Measurements from ENCODE around the gene TSPAN31.
"Not testable (repeated sequence)": the region's sequence is repeated elsewhere in the genome, so short reads cannot be mapped to it uniquely, and the experiment has no call there.

The TSPAN31 gene, protein sequence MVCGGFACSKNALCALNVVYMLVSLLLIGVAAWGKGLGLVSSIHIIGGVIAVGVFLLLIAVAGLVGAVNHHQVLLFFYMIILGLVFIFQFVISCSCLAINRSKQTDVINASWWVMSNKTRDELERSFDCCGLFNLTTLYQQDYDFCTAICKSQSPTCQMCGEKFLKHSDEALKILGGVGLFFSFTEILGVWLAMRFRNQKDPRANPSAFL

DNA sequence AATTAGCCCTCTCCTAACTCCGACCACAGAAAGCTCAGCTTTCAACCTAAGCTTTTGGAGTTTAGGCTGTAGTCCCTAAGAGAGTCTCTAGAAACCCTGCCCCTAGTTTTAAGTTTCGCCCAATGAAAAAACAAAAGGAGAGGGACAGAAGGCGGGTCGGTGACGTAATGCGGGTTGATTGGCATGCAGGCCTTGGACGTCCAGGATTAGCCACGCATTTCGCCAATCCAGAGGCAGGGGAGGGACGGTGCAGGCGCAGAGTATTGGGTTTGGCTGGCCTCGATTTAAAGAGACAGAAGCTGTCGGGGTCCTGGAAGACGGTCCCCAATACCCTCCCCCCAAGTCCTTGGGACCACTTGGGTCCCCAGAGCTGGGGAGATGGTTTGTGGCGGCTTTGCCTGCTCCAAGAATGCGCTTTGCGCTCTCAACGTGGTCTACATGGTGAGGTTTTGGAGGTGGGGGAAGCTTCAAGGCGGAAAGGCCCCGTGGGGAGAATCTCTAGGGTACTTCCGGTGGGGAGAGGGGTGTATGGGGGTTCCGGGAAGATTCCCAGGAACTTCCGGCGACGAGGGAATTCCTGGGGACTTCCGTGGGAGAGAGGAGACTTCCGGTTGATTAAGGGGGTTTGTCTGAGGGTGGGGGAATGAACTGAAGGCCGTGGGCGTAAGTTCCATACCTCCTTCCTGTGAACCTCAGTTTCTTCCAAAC is at the start of gene TSPAN31:
TSS of gene TSPAN31 (plus strand) at position 263 of the 708 bp plus-strand sequence. CDS start at position 379, 116 bp downstream.
- H3K27ac ChIP-seq, result peak within 1 kb of the TSS; percentile 91
- peak; percentile 93 for DNase-seq (ENCODE audit: low read depth, low spot score)

DNA sequence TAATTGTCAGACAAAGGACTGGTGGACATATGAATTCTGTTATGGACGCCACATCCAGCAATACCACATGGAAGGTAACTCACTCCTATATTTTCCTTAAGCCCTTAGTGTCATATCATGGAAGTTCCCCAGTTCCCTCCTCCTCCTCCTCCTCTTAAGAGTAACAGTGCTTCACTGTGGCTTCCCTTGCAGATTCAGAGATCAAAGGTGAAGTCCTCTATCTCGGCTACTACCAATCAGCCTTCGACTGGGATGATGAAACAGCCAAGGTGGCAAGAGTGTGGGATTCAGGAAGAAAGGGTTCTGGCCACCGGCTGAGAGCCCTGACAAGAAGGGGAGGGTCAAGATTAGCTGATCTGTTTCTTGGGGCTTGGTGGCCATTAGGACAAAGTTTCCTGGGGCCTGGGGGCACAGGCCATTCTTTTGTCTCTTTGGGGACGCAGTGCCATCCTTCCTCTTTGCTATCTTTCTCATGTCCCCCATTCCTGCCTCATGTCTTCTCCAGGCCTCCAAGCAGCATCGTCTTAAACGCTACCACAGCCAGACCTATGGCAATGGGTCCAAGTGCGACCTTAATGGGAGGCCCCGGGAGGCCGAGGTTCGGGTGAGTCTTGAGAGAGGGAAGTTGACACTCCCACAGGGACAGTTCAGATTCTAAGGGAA is 48.9 kb upstream of the TSPAN31 start:
- no peak for DNase-seq (ENCODE audit: low read depth, low spot score)
- no peak overlapping the region for H3K27ac ChIP-seq

DNA sequence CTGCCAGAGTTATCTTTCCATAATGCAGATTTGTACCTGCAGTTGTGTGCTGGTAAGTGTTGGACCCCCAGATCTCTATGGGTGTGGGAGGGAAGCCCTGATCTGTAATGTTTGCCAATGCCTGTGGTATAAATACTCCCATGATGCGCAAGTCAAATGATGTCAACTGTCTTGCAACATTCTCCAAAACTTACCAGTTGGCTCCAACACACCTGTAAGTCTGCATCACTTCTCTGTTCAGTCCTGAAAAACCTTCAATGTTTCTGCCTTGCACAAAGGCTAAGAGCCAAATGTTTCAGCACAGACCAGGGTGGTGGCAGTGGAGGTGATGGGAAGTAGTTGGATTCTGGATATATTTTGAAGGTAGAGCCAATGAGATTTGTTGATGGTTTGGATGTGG is 47.8 kb upstream of the TSPAN31 start:
- DNase-seq (ENCODE audit: low read depth, low spot score), result no peak
- H3K27ac ChIP-seq, result no peak overlapping the region

DNA sequence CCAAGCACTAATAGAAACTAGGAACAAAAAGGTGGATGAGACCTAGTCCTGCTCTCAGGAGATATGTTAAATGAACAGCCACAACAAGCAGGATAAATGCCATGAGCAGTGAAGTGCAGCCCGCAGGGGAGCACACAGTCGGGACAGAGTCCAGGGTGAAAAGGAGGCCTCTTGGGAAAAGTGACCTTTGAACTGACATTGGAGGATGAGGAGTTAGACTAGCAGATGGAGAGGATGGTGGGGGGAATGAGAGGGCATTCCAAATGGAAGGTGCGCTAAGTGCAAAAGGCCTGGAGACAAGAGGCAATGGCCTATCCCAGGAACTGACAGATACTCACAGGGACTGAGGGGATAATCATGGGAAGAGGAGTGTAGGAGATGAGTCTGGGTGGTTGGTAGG is 46.4 kb upstream of the TSPAN31 start:
- DNase-seq (ENCODE audit: low read depth, low spot score), result no peak
- H3K27ac ChIP-seq, result no peak overlapping the region

DNA sequence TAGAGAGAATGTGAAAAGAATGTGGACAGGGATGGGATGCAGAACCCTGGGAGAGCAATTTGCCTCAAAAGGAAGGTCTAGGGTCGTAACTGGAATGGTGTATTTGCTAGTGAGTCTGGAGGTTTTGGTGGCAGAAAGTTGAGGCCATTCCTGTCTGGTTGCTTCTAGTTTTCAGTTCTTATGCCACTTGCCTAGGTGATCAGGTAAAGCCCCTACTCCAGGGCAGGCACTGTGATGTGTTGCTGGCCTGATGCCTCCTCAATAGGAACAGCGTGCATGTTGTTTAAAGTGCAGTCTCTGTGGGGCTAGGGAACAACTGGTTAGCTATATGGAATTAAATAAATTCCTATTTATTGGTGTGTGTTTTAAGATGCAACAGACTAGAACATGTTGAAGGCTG is 44.5 kb upstream of the TSPAN31 start:
- no peak for DNase-seq (ENCODE audit: low read depth, low spot score)
- H3K27ac ChIP-seq, result no peak overlapping the region

DNA sequence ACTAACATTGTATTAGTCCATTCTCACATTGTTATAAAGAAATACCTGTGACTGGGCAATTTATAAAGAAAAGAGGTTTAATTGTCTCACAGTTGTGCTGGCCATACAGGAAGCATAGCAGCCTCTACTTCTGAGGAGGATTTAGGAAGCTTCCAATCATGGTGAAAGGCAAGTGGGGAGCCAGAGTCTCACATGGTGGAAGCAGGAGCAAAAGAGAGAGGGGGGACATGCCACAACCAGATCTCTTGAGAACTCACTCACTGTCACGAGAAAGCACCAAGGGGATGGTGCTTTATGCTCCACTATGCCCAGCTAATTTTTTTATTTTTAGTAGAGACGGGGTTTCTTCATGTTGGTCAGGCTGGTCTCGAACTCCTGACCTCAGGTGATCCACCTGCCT is 37.6 kb upstream of the TSPAN31 start:
- no peak for DNase-seq (ENCODE audit: low read depth, low spot score)
- no peak overlapping the region for H3K27ac ChIP-seq

DNA sequence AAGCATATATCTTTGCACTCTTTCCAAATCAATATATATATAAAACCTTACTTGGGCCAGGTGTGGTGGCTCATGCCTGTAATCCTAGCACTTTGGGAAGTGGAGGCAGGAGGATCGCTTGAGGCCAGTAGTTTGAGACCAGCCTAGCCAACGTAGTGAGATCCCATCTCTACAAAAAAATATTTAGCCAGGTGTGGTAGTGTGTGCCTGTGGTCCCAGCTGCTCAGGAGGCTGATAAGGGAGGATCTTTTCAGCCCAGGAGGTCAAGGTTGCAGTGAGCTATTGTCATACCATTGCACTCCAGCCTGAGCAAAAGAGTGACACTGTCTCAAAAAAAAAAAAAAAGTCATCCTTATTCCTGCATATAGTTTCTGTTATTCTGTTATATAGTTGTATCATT is 36.5 kb upstream of the TSPAN31 start:
- DNase-seq (ENCODE audit: low read depth, low spot score), result no peak
- H3K27ac ChIP-seq, result no peak overlapping the region

DNA sequence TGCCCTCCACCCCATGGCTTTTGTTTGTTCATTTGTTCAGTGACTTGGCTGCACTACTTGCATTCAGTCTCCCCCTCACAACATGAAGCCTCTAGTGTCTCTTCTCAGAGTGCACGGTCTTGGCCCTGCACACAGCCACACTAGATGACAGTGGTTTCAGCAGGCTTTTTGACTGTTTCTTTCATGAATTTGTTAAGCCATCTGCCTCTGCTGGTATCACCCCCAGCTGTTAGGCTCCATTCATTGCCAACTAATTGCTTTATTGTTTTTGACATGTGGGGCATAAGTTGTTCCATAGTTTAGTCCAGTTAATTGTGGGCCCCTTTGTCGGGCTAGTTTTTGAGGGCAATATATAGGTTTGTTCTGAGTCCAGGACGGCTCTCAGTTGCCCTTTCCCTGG is 32.1 kb upstream of the TSPAN31 start:
- no peak for DNase-seq (ENCODE audit: low read depth, low spot score)
- no peak overlapping the region for H3K27ac ChIP-seq

DNA sequence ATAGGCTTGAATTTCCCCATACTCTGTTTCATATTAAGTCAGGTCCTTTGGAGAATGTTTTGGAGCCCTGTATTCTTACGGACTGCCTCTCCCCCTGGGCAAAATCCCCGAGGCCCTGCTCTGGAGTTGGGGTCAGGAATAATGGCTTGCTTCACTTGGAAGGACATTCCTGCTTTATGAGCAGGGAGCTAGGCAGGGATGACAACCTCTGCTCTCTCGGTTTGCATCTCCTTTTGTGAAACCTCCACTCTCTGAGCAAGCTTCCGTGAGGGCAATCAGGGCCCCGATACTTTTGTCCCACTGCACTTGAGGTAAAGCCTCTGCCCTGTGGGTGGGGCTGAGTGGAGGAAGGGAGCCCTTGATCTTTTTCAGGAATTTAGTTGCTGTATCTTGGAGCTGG is 31.6 kb upstream of the TSPAN31 start:
- no peak for DNase-seq (ENCODE audit: low read depth, low spot score)
- H3K27ac ChIP-seq, result no peak overlapping the region

DNA sequence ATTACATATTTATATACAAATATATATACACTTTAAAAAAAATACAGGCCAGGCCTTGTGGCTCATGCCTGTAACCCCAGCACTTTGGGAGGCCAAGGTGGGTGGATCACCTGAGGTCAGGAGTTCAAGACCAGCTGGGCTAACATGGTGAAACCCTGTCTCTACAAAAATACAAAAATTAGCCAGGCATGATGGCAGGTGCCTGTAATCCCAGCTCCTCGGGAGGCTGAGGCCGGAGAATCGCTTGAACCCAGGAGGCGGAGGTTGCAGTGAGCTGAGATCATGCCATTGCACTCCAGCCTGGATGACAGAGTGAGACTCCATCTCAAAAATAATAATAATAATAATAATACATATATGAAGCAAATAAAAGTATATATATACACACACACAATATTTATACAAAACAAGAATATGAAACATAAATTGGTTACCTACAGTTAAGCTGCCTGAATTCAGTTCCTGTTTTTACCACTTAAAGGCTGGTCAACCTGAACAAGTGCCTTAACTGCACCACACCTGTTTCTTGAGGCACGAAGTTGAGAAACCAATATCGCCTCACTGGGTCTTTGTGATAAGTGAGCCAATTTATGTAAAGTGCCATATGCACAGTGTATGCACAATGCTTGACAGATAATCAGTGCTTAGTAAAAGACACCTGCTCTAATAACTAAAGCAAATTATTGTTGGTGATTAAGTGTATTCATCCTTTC is 29.6 kb upstream of the TSPAN31 start:
- not testable (repeated sequence) for DNase-seq (ENCODE audit: low read depth, low spot score)

DNA sequence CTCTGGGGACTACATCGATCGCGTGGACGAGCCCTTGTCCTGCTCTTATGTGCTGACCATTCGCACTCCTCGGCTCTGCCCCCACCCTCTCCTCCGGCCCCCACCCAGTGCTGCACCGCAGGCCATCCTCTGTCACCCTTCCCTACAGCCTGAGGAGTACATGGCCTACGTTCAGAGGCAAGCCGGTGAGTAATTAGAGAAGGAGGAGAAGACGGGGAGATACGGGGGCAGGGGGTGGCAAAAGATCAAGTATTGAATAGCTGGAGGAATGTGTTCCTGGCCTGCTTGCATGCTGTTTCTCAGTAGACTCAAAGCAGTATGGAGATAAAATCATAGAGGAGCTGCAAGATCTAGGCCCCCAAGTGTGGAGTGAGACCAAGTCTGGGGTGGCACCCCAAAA is 29.1 kb upstream of the TSPAN31 start:
- H3K27ac ChIP-seq, result no peak overlapping the region
- no peak for DNase-seq (ENCODE audit: low read depth, low spot score)

More for the DNA sequence above, 29.6 kb upstream of the TSPAN31 start:
- H3K27ac ChIP-seq, result not testable (repeated sequence)

DNA sequence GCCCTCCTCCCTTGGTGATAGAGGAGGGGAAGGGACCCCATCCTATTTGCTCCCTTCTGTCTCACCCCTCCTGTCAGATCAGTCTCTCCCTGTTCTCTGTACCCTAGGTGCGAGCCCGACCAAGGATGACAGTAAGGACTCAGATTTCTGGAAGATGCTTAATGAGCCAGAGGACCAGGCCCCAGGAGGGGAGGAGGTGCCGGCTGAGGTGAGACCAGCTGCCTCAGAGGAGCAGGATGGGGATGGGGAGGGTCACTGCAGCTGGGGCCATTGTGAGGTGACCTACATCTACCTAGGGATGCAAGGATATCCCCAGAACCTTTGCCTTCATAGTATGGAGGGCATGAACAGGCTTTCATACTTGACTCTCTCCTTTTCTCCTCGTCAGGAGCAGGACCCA is 28.5 kb upstream of the TSPAN31 start:
- H3K27ac ChIP-seq, result no peak overlapping the region
- no peak for DNase-seq (ENCODE audit: low read depth, low spot score)

DNA sequence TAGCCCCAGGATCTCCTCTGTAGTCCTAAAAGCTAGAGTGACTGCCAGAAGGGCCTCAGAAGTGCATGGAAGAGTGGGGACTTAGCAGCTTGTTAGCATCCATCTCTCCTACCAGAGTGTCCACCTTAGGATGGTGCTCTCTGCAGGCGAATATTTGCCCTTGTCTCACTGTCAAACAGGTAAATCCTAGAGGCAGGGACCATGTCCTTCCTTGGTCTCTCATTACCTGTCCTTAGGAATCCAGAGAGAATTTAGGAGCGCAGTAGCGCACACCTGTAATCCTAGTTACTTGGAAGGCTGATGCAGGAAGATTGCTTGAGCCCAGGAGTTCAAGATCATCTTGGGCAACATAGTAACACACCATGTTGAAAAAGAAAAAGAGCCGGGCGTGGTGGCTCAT is 27.7 kb upstream of the TSPAN31 start:
- DNase-seq (ENCODE audit: low read depth, low spot score), result no peak
- no peak overlapping the region for H3K27ac ChIP-seq

DNA sequence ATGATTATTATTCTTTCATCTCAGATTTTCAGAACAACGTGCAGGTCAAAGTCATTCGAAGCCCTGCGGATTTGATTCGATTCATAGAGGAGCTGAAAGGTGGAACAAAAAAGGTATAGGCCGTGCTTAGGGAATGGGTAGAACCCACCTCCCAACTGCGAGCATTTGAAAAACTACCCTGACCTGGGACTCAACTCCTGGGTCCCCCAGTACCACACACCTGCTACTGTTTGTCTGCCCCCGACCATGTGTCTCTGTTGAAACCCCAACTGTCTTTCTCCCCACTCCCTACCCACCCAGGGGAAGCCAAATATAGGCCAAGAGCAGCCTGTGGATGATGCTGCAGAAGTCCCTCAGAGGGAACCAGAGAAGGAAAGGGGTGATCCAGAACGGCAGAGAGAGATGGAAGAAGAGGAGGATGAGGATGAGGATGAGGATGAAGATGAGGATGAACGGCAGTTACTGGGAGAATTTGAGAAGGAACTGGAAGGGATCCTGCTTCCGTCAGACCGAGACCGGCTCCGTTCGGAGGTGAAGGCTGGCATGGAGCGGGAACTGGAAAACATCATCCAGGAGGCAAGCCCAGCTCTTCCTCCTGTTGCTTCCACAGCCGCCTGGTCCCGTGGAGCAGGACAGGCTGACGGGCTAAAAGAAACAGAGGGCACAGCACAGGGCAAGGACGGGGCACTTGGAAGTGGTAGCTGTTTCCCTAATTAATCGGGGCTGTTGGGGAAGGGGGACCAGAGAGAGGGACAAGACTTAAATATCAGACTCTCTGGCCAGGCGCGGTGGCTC is 26.8 kb upstream of the TSPAN31 start:
- DNase-seq (ENCODE audit: low read depth, low spot score), result no peak
- H3K27ac ChIP-seq, result no peak overlapping the region

DNA sequence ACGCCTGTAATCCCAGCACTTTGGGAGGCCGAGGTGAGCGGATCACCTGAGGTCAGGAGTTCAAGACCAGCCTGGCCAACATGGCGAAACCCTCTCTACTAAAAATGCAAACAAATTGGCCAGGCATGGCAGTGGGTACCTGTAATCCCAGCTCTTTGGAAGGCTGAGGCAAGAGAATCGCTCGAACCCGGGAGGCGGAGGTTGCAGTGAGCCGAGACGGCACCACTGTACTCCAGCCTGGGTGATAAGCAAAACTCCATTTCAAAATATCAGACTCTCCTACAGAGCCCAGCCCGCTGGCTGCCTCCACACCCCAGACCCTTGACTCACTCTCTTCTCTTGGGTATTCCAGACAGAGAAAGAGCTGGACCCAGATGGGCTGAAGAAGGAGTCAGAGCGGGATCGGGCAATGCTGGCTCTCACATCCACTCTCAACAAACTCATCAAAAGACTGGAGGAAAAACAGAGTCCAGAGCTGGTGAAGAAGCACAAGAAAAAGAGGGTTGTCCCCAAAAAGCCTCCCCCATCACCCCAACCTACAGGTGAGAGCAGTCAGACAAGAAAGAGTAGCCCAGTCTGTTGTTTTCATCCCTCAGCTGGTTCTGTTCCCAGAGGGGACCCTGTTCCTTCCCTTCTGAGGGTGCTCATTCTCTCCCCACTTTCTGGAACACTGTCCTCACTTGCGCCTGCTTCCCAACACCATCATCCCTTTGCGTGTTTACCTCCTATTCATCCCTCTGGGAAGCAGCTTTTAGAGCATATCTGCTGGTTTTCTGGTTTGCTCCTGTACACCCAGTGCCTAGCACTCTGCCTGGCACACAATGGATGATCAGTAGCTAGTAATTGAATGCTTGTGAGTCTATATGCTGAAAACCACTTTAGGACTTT is 26.0 kb upstream of the TSPAN31 start:
- no peak overlapping the region for H3K27ac ChIP-seq
- DNase-seq (ENCODE audit: low read depth, low spot score), result no peak

DNA sequence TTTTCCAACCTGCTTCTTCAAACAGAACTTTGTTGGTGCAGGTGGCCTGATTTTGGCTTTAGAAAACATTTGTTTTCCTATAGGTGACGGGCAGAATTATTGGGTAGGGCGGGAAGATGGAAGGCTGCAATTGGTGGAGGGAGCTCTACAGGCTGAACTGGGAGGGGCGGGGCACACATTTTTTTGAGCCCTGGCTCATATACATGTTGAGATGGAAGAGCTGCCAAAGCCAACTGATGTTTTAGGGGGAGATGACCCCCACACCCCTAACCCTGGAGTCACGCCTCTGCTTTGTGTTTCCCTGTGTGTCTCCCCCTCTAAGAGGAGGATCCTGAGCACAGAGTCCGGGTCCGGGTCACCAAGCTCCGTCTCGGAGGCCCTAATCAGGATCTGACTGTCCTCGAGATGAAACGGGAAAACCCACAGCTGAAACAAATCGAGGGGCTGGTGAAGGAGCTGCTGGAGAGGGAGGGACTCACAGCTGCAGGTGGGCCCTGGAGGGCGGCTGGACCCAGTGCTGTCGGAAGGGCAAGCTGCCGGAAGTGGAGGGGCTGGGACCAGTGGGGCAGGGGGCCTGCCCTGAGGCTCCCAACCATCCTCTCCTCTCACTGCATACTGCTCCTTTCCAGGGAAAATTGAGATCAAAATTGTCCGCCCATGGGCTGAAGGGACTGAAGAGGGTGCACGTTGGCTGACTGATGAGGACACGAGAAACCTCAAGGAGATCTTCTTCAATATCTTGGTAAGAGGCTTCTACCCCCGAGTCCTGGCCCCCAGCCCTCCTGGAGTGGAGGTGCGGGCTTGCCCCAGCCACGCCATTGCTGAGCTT is 24.8 kb upstream of the TSPAN31 start:
- DNase-seq (ENCODE audit: low read depth, low spot score), result no peak
- H3K27ac ChIP-seq, result no peak overlapping the region

DNA sequence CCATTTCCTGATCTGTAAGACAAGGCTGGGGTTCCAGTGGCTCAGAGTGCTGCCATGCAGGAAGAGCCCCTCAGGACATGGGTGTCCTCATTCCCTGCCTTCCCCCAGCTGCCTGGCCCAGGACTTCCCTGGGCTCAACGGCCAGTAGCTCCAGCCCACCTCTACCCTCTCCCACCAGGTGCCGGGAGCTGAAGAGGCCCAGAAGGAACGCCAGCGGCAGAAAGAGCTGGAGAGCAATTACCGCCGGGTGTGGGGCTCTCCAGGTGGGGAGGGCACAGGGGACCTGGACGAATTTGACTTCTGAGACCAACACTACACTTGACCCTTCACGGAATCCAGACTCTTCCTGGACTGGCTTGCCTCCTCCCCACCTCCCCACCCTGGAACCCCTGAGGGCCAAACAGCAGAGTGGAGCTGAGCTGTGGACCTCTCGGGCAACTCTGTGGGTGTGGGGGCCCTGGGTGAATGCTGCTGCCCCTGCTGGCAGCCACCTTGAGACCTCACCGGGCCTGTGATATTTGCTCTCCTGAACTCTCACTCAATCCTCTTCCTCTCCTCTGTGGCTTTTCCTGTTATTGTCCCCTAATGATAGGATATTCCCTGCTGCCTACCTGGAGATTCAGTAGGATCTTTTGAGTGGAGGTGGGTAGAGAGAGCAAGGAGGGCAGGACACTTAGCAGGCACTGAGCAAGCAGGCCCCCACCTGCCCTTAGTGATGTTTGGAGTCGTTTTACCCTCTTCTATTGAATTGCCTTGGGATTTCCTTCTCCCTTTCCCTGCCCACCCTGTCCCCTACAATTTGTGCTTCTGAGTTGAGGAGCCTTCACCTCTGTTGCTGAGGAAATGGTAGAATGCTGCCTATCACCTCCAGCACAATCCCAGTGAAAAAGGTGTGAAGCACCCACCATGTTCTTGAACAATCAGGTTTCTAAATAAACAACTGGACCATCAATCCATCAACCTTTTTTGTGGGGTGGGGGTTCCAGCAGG is 23.9 kb upstream of the TSPAN31 start:
- DNase-seq (ENCODE audit: low read depth, low spot score), result no peak
- no peak overlapping the region for H3K27ac ChIP-seq

Data from epithelial cell of prostate (primary cell).